ENCODE measurements around the gene HLX.

Gene HLX

DNA sequence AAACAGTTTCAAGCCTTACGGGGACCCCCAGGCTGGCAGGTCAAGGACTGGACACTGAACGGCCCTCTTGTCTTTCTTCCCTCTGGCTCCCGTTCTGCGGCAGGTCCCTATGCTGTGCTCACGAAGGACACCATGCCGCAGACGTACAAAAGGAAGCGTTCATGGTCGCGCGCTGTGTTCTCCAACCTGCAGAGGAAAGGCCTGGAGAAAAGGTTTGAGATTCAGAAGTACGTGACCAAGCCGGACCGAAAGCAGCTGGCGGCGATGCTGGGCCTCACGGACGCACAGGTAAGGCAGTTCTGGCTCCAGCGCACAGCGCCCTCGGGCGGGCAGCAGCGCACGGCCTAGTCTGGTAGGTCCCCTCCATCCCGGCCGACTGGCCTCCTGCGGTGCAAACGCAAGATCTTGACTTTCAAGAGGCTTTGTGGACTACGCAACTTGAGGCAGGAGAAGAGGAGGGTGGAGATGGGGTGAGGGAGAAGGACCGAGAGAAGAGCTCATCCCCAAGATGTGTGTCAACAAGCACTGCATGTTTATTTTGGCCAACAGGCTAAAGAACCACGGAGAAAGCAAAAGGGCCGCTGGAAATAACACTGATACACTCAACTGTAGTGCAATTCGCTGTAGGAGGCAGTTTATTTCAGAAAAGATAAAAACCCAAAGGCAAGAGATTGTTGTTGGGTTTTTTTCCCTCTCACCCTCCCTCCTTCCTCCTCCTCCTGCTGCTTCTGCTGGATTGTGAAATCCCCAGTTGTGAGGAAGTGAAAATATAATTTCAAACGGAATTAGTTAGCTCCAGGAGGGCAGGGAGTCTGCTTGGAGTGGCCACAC, 3.0 kb downstream of the HLX start:
- no peak overlapping the region for H3K27ac ChIP-seq (ENCODE audit: low read length)
- H3K9me3 ChIP-seq (ENCODE audit: control insufficient read depth, insufficient read depth, low read length): no peaks in the 10 kb centered on the region
- DNase-seq (ENCODE audit: low read depth, low spot score): no peak
- WGBS (ENCODE audit: insufficient coverage, insufficient read length): no CpG with 5 or more reads among the region's 34 CpGs
- H3K36me3 ChIP-seq (ENCODE audit: control insufficient read depth, insufficient read depth, low read length): no peaks in the 10 kb centered on the region
- H3K4me3 ChIP-seq (ENCODE audit: low read length): no peak overlapping the region
- H3K4me1 ChIP-seq (ENCODE audit: control insufficient read depth, insufficient read depth, low read length): peaks cover 8% of the 10 kb centered on the region
- H3K27me3 ChIP-seq (ENCODE audit: control insufficient read depth, insufficient read depth, low read length): peaks cover 95% of the 10 kb centered on the region

DNA sequence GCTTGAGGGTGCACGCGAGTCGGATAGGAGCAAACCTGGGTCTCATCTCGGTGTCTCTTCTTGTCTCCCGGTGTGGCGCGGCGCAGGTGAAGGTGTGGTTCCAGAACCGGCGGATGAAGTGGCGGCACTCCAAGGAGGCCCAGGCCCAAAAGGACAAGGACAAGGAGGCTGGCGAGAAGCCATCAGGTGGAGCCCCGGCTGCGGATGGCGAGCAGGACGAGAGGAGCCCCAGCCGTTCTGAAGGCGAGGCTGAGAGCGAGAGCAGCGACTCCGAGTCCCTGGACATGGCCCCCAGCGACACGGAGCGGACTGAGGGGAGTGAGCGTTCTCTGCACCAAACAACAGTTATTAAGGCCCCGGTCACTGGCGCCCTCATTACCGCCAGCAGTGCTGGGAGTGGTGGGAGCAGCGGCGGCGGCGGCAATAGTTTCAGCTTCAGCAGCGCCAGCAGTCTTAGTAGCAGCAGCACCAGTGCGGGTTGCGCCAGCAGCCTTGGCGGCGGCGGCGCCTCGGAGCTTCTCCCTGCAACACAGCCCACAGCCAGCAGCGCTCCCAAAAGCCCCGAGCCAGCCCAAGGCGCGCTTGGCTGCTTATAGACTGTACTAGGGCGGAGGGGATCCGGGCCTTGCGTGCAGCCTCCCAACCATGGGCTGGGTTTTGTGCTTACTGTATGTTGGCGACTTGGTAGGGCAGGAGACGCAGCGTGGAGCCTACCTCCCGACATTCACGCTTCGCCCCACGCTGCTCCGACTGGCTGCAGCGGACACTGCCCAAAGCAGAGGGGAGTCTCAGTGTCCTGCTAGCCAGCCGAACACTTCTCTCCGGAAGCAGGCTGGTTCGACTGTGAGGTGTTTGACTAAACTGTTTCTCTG, 5.1 kb downstream of the HLX start:
- no peak for DNase-seq (ENCODE audit: low read depth, low spot score)
- H3K27ac ChIP-seq (ENCODE audit: low read length): no peak overlapping the region
- H3K9me3 ChIP-seq (ENCODE audit: control insufficient read depth, insufficient read depth, low read length): no peaks in the 10 kb centered on the region
- WGBS (ENCODE audit: insufficient coverage, insufficient read length): no CpG with 5 or more reads among the region's 59 CpGs
- H3K4me1 ChIP-seq (ENCODE audit: control insufficient read depth, insufficient read depth, low read length): peaks cover 8% of the 10 kb centered on the region
- no peak overlapping the region; the same call in 1 of the 2 replicates for H3K4me3 ChIP-seq (ENCODE audit: low read length)
- H3K27me3 ChIP-seq (ENCODE audit: control insufficient read depth, insufficient read depth, low read length): peaks cover 97% of the 10 kb centered on the region
- H3K36me3 ChIP-seq (ENCODE audit: control insufficient read depth, insufficient read depth, low read length): no peaks in the 10 kb centered on the region

DNA sequence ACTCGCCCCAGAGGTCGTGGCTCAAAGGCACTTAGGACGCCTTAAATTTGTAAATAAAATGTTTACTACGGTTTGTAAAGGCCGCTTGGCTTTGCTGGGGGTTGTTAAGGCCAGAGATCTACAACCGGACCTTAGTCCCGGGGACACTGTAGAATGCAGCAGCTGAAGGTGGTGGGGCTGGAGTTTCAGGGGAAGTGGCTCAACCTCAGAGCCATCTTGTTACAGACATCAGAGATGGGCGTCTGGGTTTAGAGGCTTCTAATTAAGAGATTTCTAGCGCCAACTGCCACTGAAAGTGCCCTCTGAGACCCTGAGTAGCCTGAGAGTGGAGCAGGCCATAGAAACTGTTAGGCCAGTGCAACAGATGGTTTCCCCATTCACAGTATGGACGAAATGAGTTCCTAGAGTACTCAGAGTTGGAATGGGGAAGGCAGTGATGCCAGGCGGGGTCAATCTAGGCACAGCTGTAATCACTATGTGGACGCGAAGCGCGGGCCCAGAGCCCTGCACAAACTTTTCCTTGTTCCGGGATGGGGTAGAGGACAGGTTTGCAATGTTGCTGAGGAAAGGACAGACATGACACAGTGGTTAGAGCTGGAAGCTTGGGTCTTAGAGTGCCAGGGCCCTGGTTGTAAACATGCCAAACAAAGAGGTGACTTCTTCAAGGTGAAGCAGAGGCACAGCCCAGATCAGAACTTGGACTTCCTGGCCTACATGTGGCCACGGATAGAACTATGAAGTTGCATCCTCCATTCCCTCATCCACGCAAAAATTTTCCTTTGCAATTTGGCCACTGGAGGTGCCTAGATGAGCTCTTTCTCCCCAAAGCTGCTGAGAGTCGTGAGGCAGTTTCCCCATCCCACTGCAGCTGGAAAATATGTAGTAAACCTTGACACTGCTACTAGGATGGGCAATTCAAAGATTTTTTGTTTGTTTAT, 6.0 kb downstream of the HLX start:
- no peak for DNase-seq (ENCODE audit: low read depth, low spot score)
- Histone ChIP-seq H3K36me3 (ENCODE audit: control insufficient read depth, insufficient read depth, low read length) (no peaks in the 10 kb centered on the region), H3K27ac (ENCODE audit: low read length) (no peak overlapping the region), H3K4me3 (ENCODE audit: low read length) (no peak overlapping the region; the same call in 1 of the 2 replicates), H3K9me3 (ENCODE audit: control insufficient read depth, insufficient read depth, low read length) (no peaks in the 10 kb centered on the region), H3K4me1 (ENCODE audit: control insufficient read depth, insufficient read depth, low read length) (peaks cover 7% of the 10 kb centered on the region), H3K27me3 (ENCODE audit: control insufficient read depth, insufficient read depth, low read length) (peaks cover 97% of the 10 kb centered on the region)
- WGBS (ENCODE audit: insufficient coverage, insufficient read length): no CpG with 5 or more reads among the region's 19 CpGs

DNA sequence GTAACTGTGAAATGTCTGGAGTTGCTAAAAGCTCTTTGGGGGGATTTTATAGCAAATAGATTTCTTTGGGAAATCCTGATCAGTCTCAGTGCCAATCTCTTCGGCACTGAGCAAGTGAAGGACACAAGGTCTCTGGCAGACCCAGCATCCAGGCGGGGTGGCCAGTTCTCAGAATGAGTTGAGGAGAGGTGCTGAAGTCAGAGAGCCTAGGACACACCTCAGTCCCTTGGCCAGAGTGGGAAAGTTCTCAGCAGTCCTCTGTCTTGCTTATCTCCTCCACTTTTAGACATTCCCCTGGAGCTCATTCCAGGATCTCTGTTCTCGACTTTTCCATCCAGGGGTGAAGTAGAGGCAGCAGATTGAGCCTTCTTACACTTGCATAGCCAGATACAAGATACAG, 6.7 kb downstream of the HLX start:
- no peak for DNase-seq (ENCODE audit: low read depth, low spot score)
- H3K4me3 ChIP-seq (ENCODE audit: low read length): no peak overlapping the region
- no peaks in the 10 kb centered on the region for H3K36me3 ChIP-seq (ENCODE audit: control insufficient read depth, insufficient read depth, low read length)
- peaks cover 99% of the 10 kb centered on the region for H3K27me3 ChIP-seq (ENCODE audit: control insufficient read depth, insufficient read depth, low read length)
- WGBS (ENCODE audit: insufficient coverage, insufficient read length): no CpG with 5 or more reads among the region's 3 CpGs
- peaks cover 7% of the 10 kb centered on the region for H3K4me1 ChIP-seq (ENCODE audit: control insufficient read depth, insufficient read depth, low read length)
- no peak overlapping the region for H3K27ac ChIP-seq (ENCODE audit: low read length)
- H3K9me3 ChIP-seq (ENCODE audit: control insufficient read depth, insufficient read depth, low read length): no peaks in the 10 kb centered on the region

DNA sequence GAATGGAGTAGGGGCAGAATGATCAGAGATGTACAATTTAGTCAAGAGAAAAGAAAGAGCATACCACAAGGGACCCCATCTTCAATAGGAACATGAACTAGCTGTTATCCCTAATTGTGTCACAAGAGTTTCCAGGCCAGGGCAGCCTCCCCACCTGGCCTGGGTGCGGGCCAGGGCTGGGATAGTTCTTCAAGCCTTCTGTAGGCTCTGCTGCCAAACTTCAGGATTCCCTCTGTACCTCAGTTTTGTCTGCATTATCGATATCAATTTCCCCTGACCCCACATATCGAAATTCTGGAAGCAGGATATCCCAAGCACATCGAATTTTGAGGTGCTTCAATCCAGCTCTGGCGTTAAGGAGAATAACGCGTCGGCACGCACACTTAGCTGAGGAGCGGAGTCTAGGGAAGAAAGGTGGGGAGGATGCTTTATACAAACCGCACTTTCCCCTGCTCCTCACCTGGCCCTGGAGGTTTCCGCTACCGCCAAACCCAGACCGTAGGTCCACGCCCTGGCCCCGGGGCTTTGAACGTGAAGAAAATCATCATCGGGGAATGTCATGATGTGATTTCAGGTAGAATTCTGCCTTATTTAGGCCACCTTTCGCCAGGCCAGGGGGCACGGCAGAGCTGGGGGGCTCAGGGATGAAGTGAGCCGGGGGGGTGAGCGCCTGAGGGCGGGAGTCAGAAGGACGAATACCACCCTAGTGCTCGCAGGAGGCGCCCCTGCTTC, 7.4 kb downstream of the HLX start:
- Histone ChIP-seq H3K9me3 (ENCODE audit: control insufficient read depth, insufficient read depth, low read length) (no peaks in the 10 kb centered on the region), H3K36me3 (ENCODE audit: control insufficient read depth, insufficient read depth, low read length) (no peaks in the 10 kb centered on the region), H3K27ac (ENCODE audit: low read length) (no peak overlapping the region), H3K4me3 (ENCODE audit: low read length) (no peak overlapping the region), H3K27me3 (ENCODE audit: control insufficient read depth, insufficient read depth, low read length) (peaks cover 99% of the 10 kb centered on the region), H3K4me1 (ENCODE audit: control insufficient read depth, insufficient read depth, low read length) (peaks cover 9% of the 10 kb centered on the region)
- no CpG with 5 or more reads among the region's 26 CpGs for WGBS (ENCODE audit: insufficient coverage, insufficient read length)
- no peak for DNase-seq (ENCODE audit: low read depth, low spot score)

DNA sequence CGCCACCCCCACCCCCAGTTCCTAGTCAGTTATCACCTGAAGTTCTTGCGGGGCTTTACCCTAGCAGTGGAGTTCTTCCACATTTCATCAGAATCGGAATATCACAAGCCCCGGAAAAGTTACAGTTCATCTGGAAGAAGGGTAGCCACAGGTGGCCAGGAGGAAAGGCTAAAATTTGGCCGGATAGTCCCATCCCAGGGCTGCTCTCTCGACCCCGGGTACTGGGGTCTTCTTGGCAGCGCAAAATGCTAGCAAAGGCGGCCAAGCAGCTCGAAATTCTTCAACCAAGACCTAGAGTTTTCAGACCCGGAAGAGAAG, 7.9 kb downstream of the HLX start:
- Histone ChIP-seq H3K4me1 (ENCODE audit: control insufficient read depth, insufficient read depth, low read length) (peaks cover 9% of the 10 kb centered on the region), H3K4me3 (ENCODE audit: low read length) (no peak overlapping the region), H3K36me3 (ENCODE audit: control insufficient read depth, insufficient read depth, low read length) (no peaks in the 10 kb centered on the region), H3K27me3 (ENCODE audit: control insufficient read depth, insufficient read depth, low read length) (peaks cover 99% of the 10 kb centered on the region), H3K9me3 (ENCODE audit: control insufficient read depth, insufficient read depth, low read length) (no peaks in the 10 kb centered on the region), H3K27ac (ENCODE audit: low read length) (no peak overlapping the region)
- DNase-seq (ENCODE audit: low read depth, low spot score): no peak
- no CpG with 5 or more reads among the region's 11 CpGs for WGBS (ENCODE audit: insufficient coverage, insufficient read length)

DNA sequence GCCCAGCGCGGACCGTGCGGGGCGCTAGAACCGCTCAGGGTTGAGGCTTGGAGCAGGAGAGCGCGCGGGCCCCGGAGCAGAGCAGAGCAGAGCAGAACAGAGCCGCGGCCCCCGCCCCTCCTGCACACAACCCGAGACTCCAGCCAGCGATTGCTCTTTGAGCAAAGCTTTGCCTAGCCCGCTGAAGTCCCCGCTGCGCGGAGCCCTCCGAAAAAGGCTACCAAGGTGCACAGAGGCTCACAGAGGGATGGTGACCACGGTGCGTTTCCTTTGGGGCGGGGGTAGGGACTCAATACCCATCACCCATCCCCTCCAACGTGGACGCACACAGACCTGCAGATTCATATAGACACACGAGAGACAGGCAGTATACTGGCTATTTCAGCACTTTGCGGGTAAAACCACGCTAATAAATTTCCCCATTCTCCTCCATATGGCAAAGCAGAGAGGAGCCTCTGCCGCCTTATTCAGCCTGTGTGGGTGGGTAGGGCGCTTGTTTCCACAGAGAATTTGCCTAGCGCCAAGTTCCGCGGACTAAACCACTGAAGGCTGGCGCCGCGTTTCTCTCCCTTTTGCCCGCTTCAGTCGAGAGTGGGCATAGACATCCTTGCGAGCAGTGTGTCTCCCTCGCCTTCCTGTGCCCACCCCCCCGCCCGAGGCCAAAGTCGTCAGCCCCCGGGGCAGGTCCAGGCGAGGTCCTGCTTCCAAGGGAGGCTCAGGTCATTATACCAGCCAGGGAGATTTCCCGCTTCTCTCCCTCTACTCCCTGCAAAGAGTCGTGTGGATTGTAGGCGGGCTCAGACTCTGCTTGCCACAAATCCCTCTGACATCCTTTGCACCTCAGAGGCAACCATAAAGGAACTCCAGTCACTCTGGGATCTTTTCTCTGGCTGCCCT, 8.5 kb downstream of the HLX start:
- no peak overlapping the region for H3K27ac ChIP-seq (ENCODE audit: low read length)
- H3K4me1 ChIP-seq (ENCODE audit: control insufficient read depth, insufficient read depth, low read length): peaks cover 8% of the 10 kb centered on the region
- H3K36me3 ChIP-seq (ENCODE audit: control insufficient read depth, insufficient read depth, low read length): no peaks in the 10 kb centered on the region
- peaks cover 99% of the 10 kb centered on the region for H3K27me3 ChIP-seq (ENCODE audit: control insufficient read depth, insufficient read depth, low read length)
- DNase-seq (ENCODE audit: low read depth, low spot score): no peak
- no peaks in the 10 kb centered on the region for H3K9me3 ChIP-seq (ENCODE audit: control insufficient read depth, insufficient read depth, low read length)
- H3K4me3 ChIP-seq (ENCODE audit: low read length): no peak overlapping the region
- WGBS (ENCODE audit: insufficient coverage, insufficient read length): no CpG with 5 or more reads among the region's 48 CpGs

DNA sequence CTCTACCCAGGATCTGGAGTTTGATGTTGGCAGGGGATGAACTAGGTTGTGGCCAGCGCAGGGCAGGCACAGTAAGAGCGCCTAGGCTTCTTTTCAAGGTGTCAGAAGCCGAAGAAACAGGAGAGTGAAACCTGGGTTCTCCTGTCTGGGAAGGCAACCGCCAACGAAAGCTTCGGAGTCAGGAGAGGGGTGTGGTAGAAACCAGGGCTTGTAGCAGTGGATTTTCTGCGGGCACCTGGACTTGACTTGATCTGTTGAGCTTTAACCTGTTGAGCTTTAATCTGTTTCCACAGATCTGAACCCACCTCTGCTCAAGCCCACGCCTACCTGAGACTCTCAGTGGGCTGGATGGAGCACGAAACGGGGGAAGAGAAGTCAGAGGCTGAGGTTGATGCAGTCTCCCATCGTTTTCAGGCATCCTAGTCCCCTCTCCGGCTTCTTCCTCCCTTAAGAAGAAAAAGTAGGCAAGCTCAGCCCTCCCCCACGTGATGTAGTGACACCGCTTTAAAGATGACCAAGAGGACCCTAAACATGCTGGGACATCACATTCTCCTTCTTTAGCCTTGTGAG, 9.3 kb downstream of the HLX start:
- WGBS (ENCODE audit: insufficient coverage, insufficient read length): no CpG with 5 or more reads among the region's 14 CpGs
- Histone ChIP-seq H3K9me3 (ENCODE audit: control insufficient read depth, insufficient read depth, low read length) (no peaks in the 10 kb centered on the region), H3K27ac (ENCODE audit: low read length) (no peak overlapping the region), H3K27me3 (ENCODE audit: control insufficient read depth, insufficient read depth, low read length) (peaks cover 100% of the 10 kb centered on the region), H3K4me3 (ENCODE audit: low read length) (no peak overlapping the region), H3K4me1 (ENCODE audit: control insufficient read depth, insufficient read depth, low read length) (peaks cover 8% of the 10 kb centered on the region), H3K36me3 (ENCODE audit: control insufficient read depth, insufficient read depth, low read length) (no peaks in the 10 kb centered on the region)
- no peak for DNase-seq (ENCODE audit: low read depth, low spot score)

DNA sequence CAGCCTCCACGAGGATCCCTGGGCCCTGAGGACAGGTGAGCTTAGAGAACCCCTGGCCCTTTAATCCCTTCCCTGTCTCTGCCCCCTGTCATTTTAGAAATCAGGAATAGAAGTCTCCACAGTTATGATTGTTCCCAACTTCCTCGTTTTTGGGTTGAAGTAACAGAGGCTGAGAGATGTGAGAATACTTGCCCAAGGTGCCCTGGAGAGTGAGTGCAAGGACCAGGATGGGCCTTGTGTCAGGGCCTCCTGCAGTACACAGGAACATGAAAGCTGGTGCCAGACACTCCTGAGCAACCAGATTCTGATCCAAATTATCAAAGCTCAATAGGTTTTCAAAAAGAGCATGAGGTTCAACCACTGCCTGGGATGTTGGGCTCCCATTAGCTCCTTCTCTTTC, 10.1 kb downstream of the HLX start:
- peaks cover 6% of the 10 kb centered on the region for H3K4me1 ChIP-seq (ENCODE audit: control insufficient read depth, insufficient read depth, low read length)
- WGBS (ENCODE audit: insufficient coverage, insufficient read length): no CpG with 5 or more reads among the region's 2 CpGs
- no peak overlapping the region for H3K27ac ChIP-seq (ENCODE audit: low read length)
- no peaks in the 10 kb centered on the region for H3K36me3 ChIP-seq (ENCODE audit: control insufficient read depth, insufficient read depth, low read length)
- no peak for DNase-seq (ENCODE audit: low read depth, low spot score)
- H3K4me3 ChIP-seq (ENCODE audit: low read length): no peak overlapping the region
- no peaks in the 10 kb centered on the region for H3K9me3 ChIP-seq (ENCODE audit: control insufficient read depth, insufficient read depth, low read length)
- peaks cover 100% of the 10 kb centered on the region for H3K27me3 ChIP-seq (ENCODE audit: control insufficient read depth, insufficient read depth, low read length)

All from iPS DF 6.9 (cell line).